Stomach (tissue), 9 donors: Measurements from ENCODE around the gene LRRTM4. TPM values are rescaled to one million over a fixed set of nuclear protein-coding genes. Genes with fewer than 3 reads are reported as not detected.
A peak's percentile ranks its signal among the peaks of the same experiment; 100 is the strongest.

Experiments used
- DNase-seq, 2 donors: peaks; one replicate each; pipeline versions ENCODE4 v3.0.0 to v3.0.0-alpha.2; 2013 to 2019
- H3K27ac ChIP-seq, 5 donors: fragments of 200-600 bp in 4 of 5; sonication (generic) in 4 of 5; one replicate each; pipeline ENCODE4 v1.5.1; 2013 to 2019; ENCODE audit warnings: mild to moderate bottlenecking in 1 of 5, moderate library complexity in 1 of 5
- H3K27me3 ChIP-seq, 3 donors: fragments of 200-600 bp; sonication (generic); one replicate each; pipeline ENCODE4 v1.5.1; 2017 to 2019; ENCODE audit warnings: mixed run types in 1 of 3
- H3K36me3 ChIP-seq, 4 donors: fragments of 200-600 bp; sonication (generic); 1 replicate in 3 of 4; 2 replicates in 1 of 4; pipeline ENCODE4 v1.5.1; 2016 to 2019
- H3K4me1 ChIP-seq, 4 donors: fragments of 200-600 bp; sonication (generic); one replicate each; pipeline ENCODE4 v1.5.1; 2016 to 2019
- H3K4me3 ChIP-seq, 4 donors: fragments of 200-600 bp; sonication (generic) in 3 of 4; one replicate each; pipeline ENCODE4 v1.5.1; 2016 to 2019; ENCODE audit warnings: mild to moderate bottlenecking in 1 of 4
- H3K9me3 ChIP-seq, 4 donors: fragments of 200-600 bp; sonication (generic); one replicate each; pipeline ENCODE4 v1.5.1; 2016 to 2019
- CTCF ChIP-seq, 7 experiments: fragments of 450-650 bp in 4 of 7; fragments of 200-600 bp in 3 of 7; sonication (generic) in 3 of 7; IDR thresholded peaks; one replicate each; pipeline ENCODE4 v1.5.1; 2016 to 2019; ENCODE audit warnings: antibody characterized with exemption in 7 of 7, control low read depth in 2 of 7, mild to moderate bottlenecking in 1 of 7
- EP300 ChIP-seq: sonication (generic); formaldehyde crosslinking; IDR thresholded peaks from one replicate; pipeline ENCODE4 v1.6.1; 2017; ENCODE audit warnings: antibody characterized with exemption
- POLR2A ChIP-seq, 4 donors: fragments of 450-650 bp; IDR thresholded peaks; one replicate each; pipeline ENCODE4 v1.6.1; 2016; ENCODE audit warnings: antibody characterized with exemption in 4 of 4, control low read depth in 2 of 4, mild to moderate bottlenecking in 1 of 4, moderate library complexity in 1 of 4
- POLR2AphosphoS5 ChIP-seq, 3 donors: sonication (generic); formaldehyde crosslinking; IDR thresholded peaks; one replicate each; pipeline ENCODE4 v1.6.1; 2016; ENCODE audit warnings: antibody characterized with exemption in 3 of 3
- WGBS, 5 donors: extraction: QIAGEN DNeasy Blood & Tissue Kit in 3 of 5; methylation state at CpG; one replicate each; pipeline versions ENCODE4 v1.1.5 to v1.1.7; 2013 to 2018; 5-methylcytosine and 5-hydroxymethylcytosine counted together
- intact Hi-C: fragments of 100-400 bp; cut with DNase I; formaldehyde crosslinking; loops from one replicate; pipeline ENCODE4 v1.15.1; 2023; ENCODE audit warnings: low total_unique reads
- polyA plus RNA-seq, 3 donors: library from polyadenylated mRNA; stranded (reverse); fragments of 200-250 nt; gene quantifications; one replicate each; pipeline ENCODE4 v1.2.3, GENCODE V29; 2013
- total RNA-seq, 5 donors: library from RNA; depleted of rRNA; stranded (reverse); fragments of >200 nt; gene quantifications; one replicate each; pipeline versions ENCODE4 v1.1.0 to v1.2.3, GENCODE V29; 2014 to 2016
- donor health status: healthy with polysubstance abuse.
- donor health status: Bipolar disorder and iron deficiency.
- donor health status: healthy.

Gene LRRTM4
- total and polyA plus RNA-seq, 8 donors, result 0.13 to 2.2 (median 0.19) TPM; not detected in 5

- H3K36me3 ChIP-seq, result no peaks in the 10 kb centered on the region
- WGBS, 5 donors, result 48 to 69% (median 60%) methylated on average over 2 of the region's 2 CpGs
- H3K4me3 ChIP-seq, result no peak overlapping the region
- no peaks in the 10 kb centered on the region for H3K4me1 ChIP-seq
- intact Hi-C loops, result no loop called here
- no peak overlapping the region for H3K27ac ChIP-seq
- TF ChIP-seq EP300, result no peak
- no peak for TF ChIP-seq POLR2AphosphoS5 (IDR thresholded peaks at IDR 0.05)
- no peak for TF ChIP-seq POLR2A (IDR thresholded peaks at IDR 0.05)
- no peak for TF ChIP-seq CTCF (IDR thresholded peaks at IDR 0.05)
- H3K27me3 ChIP-seq, result no peaks in the 10 kb centered on the region
- DNase-seq, result no peak
- no peaks in the 10 kb centered on the region for H3K9me3 ChIP-seq
Observed at GRCh38 chr2:77397763-77398162, 124.4 kb downstream of the LRRTM4 start.

- DNase-seq, result no peak
- Histone ChIP-seq H3K27ac (no peak overlapping the region), H3K9me3 (no peaks in the 10 kb centered on the region), H3K4me3 (no peak overlapping the region), H3K4me1 (no peaks in the 10 kb centered on the region), H3K36me3 (no peaks in the 10 kb centered on the region), H3K27me3 (no peaks in the 10 kb centered on the region)
- 48 to 58% (median 52%) methylated on average over 1 of the region's 1 CpG for WGBS, 5 donors
- TF ChIP-seq POLR2A (IDR thresholded peaks at IDR 0.05) (no peak), EP300 (no peak), POLR2AphosphoS5 (IDR thresholded peaks at IDR 0.05) (no peak), CTCF (IDR thresholded peaks at IDR 0.05) (no peak)
- intact Hi-C loops, result no loop called here
Observed at GRCh38 chr2:77395011-77395410, 127.2 kb downstream of the LRRTM4 start.

GRCh38 chr2:77391119-77391518 lies 131.1 kb downstream of the LRRTM4 start:
- H3K4me1 ChIP-seq, result no peaks in the 10 kb centered on the region
- DNase-seq, result no peak
- intact Hi-C loops, result no loop called here
- no peaks in the 10 kb centered on the region for H3K9me3 ChIP-seq
- no peak overlapping the region for H3K27ac ChIP-seq
- H3K36me3 ChIP-seq, result no peaks in the 10 kb centered on the region
- no peak overlapping the region for H3K4me3 ChIP-seq
- H3K27me3 ChIP-seq, result no peaks in the 10 kb centered on the region
- TF ChIP-seq CTCF (IDR thresholded peaks at IDR 0.05) (no peak), POLR2A (IDR thresholded peaks at IDR 0.05) (no peak), EP300 (no peak), POLR2AphosphoS5 (IDR thresholded peaks at IDR 0.05) (no peak)

- H3K9me3 ChIP-seq, result no peaks in the 10 kb centered on the region
- DNase-seq, result no peak
- intact Hi-C loops, result no loop called here
- H3K4me3 ChIP-seq, result no peak overlapping the region
- no peaks in the 10 kb centered on the region for H3K36me3 ChIP-seq
- no peaks in the 10 kb centered on the region for H3K27me3 ChIP-seq
- H3K4me1 ChIP-seq, result no peaks in the 10 kb centered on the region
- 51 to 78% (median 63%) methylated on average over 3 of the region's 3 CpGs for WGBS, 5 donors
- no peak for TF ChIP-seq POLR2A (IDR thresholded peaks at IDR 0.05)
- TF ChIP-seq POLR2AphosphoS5 (IDR thresholded peaks at IDR 0.05), result no peak
- no peak overlapping the region for H3K27ac ChIP-seq
Observed at GRCh38 chr2:77387324-77387723, 134.9 kb downstream of the LRRTM4 start.

GRCh38 chr2:77372636-77373035 lies 149.5 kb downstream of the LRRTM4 start:
- H3K27ac ChIP-seq, result no peak overlapping the region
- H3K27me3 ChIP-seq, result no peaks in the 10 kb centered on the region
- no peak overlapping the region for H3K4me3 ChIP-seq
- TF ChIP-seq POLR2AphosphoS5 (IDR thresholded peaks at IDR 0.05), result no peak
- TF ChIP-seq CTCF (IDR thresholded peaks at IDR 0.05), result no peak
- no peak for TF ChIP-seq EP300
- TF ChIP-seq POLR2A (IDR thresholded peaks at IDR 0.05), result no peak
- no peaks in the 10 kb centered on the region for H3K36me3 ChIP-seq
- intact Hi-C loops, result no loop called here
- H3K9me3 ChIP-seq, result no peaks in the 10 kb centered on the region
- peak in 1 of 2 donors; percentile 7 for DNase-seq
- H3K4me1 ChIP-seq, result no peaks in the 10 kb centered on the region
